Muscle layer of colon (tissue), 2 donors: ENCODE measurements around the gene SEBOX.

Experiments used
- H3K27ac ChIP-seq: one replicate; pipeline ENCODE4 v1.7.0; 2013; ENCODE audit warnings: low read depth, mild to moderate bottlenecking, low read length, moderate library complexity
- H3K27me3 ChIP-seq, 2 donors: one replicate each; pipeline ENCODE4 v1.7.0; 2013; ENCODE audit warnings: low read length in 2 of 2, mild to moderate bottlenecking in 2 of 2; ENCODE audit not compliant: insufficient read depth in 2 of 2, control insufficient read depth in 1 of 2
- H3K36me3 ChIP-seq: one replicate; pipeline ENCODE4 v1.7.0; 2013; ENCODE audit warnings: mild to moderate bottlenecking, low read length; ENCODE audit not compliant: insufficient read depth
- H3K4me1 ChIP-seq: one replicate; pipeline ENCODE4 v1.7.0; 2013; ENCODE audit warnings: mild to moderate bottlenecking, low read length; ENCODE audit not compliant: insufficient read depth
- H3K4me3 ChIP-seq, 2 donors: one replicate each; pipeline ENCODE4 v1.7.0; 2013; ENCODE audit warnings: low read length in 2 of 2, low read depth in 1 of 2, mild to moderate bottlenecking in 1 of 2, moderate library complexity in 1 of 2
- H3K9ac ChIP-seq: one replicate; pipeline ENCODE4 v1.7.0; 2013; ENCODE audit warnings: low read length
- H3K9me3 ChIP-seq: one replicate; pipeline ENCODE4 v1.7.0; 2013; ENCODE audit warnings: mild to moderate bottlenecking, low read length
- donor health status: abdominal sarcoma.
- donor health status: Adenocarcinoma of cecum.

The SEBOX gene

GRCh38 chr17:28364665-28365363 lies at the start of gene SEBOX:
SEBOX (minus strand) TSS chr17:28365199; CDS start chr17:28365151, 48 bp downstream.
- no peak within 1 kb of the TSS for H3K4me3 ChIP-seq
- H3K4me1 ChIP-seq: no peaks in the 10 kb centered on the region
- H3K9ac ChIP-seq: no peak within 1 kb of the TSS
- no peaks in the 10 kb centered on the region for H3K27me3 ChIP-seq
- peaks cover 31% of the 10 kb centered on the region for H3K36me3 ChIP-seq
- H3K27ac ChIP-seq: no peak within 1 kb of the TSS
- H3K9me3 ChIP-seq: no peaks in the 10 kb centered on the region

DNA sequence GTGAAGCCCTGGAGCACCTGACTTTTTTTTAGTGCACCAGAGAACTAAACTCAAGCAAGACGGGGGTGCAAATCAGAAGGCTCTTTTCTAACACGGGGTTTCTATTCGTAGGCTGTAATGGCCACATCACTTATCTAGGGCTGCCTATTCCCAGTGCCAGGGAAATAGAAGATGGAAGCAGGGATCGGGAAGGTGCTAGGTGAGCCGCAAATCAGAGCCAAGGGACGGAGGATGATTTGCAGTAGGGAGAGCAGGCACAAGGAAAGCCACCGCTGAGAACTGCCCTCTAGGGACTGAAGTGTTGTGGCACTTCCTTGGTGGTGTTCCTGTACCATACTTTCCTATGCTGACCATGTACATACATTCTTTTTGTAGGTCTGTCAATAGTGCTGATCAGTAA lies 48.8 kb upstream of the SEBOX start:
- Histone ChIP-seq H3K27me3 (no peaks in the 10 kb centered on the region), H3K9ac (no peak overlapping the region), H3K27ac (no peak overlapping the region), H3K4me3 (no peak overlapping the region), H3K36me3 (no peaks in the 10 kb centered on the region), H3K4me1 (no peaks in the 10 kb centered on the region), H3K9me3 (no peaks in the 10 kb centered on the region)

GRCh38 chr17:28412099-28412498 lies 47.1 kb upstream of the SEBOX start:
- H3K27me3 ChIP-seq: no peaks in the 10 kb centered on the region
- no peak overlapping the region for H3K9ac ChIP-seq
- H3K4me1 ChIP-seq: no peaks in the 10 kb centered on the region

DNA sequence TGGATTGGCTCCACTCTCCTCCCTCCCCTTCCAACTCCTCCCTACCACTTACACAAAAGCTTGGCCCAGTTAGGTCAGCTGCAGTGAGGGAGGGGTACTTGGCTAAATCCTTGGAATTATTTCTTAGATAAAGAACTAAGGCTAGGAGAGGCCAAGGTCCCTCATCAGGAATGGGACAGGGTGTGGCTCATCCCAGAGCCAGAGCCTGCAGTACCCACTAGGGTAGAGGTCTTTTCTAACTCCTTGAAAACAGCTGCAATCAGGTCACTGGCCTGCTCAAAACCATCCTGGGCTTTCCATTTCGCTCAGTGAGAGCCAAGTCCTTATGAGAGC lies 42.9 kb upstream of the SEBOX start:
- H3K36me3 ChIP-seq: peaks cover 1% of the 10 kb centered on the region

More at GRCh38 chr17:28412099-28412498, 47.1 kb upstream of the SEBOX start:
- Histone ChIP-seq H3K4me3 (no peak overlapping the region), H3K36me3 (no peaks in the 10 kb centered on the region), H3K27ac (no peak overlapping the region), H3K9me3 (no peaks in the 10 kb centered on the region)

GRCh38 chr17:28407130-28407973 lies 42.4 kb upstream of the SEBOX start:
- Histone ChIP-seq H3K36me3 (peaks cover 5% of the 10 kb centered on the region), H3K4me1 (peaks cover 19% of the 10 kb centered on the region), H3K27me3 (no peaks in the 10 kb centered on the region), H3K9me3 (no peaks in the 10 kb centered on the region), H3K9ac (no peak overlapping the region), H3K4me3 (no peak overlapping the region), H3K27ac (no peak overlapping the region)

More for the DNA sequence above, 42.9 kb upstream of the SEBOX start:
- Histone ChIP-seq H3K4me1 (peaks cover 19% of the 10 kb centered on the region), H3K4me3 (no peak overlapping the region), H3K9ac (no peak overlapping the region), H3K27ac (no peak overlapping the region), H3K9me3 (no peaks in the 10 kb centered on the region), H3K27me3 (no peaks in the 10 kb centered on the region)

- Histone ChIP-seq H3K27ac (no peak overlapping the region), H3K4me3 (peak overlapping the region; percentile 81 to 82), H3K9ac (no peak overlapping the region), H3K36me3 (peaks cover 13% of the 10 kb centered on the region), H3K4me1 (peaks cover 19% of the 10 kb centered on the region), H3K9me3 (no peaks in the 10 kb centered on the region), H3K27me3 (no peaks in the 10 kb centered on the region)
Observed at GRCh38 chr17:28406473-28406814, 41.4 kb upstream of the SEBOX start.

GRCh38 chr17:28405632-28406472 lies 40.9 kb upstream of the SEBOX start, which contains the start of gene SLC46A1:
SLC46A1 (minus strand) TSS chr17:28406212; CDS start chr17:28406114, 98 bp downstream.
- H3K4me1 ChIP-seq: peaks cover 19% of the 10 kb centered on the region
- H3K36me3 ChIP-seq: peaks cover 13% of the 10 kb centered on the region
- H3K4me3 ChIP-seq: peak within 1 kb of the TSS; percentile 81 to 82
- H3K27me3 ChIP-seq: no peaks in the 10 kb centered on the region
- H3K27ac ChIP-seq: peak within 1 kb of the TSS; percentile 55
- no peaks in the 10 kb centered on the region for H3K9me3 ChIP-seq
- H3K9ac ChIP-seq: no peak within 1 kb of the TSS

DNA sequence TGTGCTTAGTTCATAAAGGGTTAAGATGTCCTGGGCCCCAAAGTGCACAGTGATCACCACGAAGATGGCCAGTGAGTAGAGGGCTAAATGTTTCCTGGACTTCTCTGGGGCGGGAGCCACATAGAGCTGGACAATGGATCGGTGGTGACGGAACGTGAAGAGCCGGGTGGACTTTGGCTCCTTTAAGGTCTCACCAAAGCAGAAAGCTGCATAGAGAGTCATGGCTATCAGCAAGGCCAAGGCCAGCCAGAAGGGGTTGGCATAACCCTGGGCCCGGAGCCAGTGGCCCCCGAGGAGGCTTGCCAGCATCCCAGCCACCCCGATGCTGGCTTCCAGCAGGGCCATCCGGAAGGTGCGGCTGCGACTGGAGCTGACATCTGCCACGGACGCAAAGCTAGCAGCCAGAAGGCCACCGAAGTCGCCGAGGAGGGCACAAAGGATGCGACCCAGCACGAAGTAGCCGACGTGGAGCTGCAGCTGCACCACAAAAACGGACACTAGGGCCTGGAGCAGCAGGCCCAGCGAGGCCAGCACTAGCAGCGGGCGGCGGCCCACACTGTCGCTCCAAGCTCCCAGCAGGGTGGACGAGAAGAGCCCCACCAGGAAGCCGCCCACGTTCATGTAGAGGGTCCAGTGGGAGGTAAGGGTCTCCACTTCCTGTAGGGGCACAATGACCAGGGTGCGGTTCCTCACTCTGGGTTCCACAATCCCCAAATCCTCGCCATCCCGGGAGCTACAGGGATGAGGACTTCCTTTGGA lies 40.0 kb upstream of the SEBOX start:
- no peaks in the 10 kb centered on the region for H3K9me3 ChIP-seq
- peak overlapping the region; percentile 81 to 82 for H3K4me3 ChIP-seq
- H3K4me1 ChIP-seq: peaks cover 19% of the 10 kb centered on the region
- H3K9ac ChIP-seq: no peak overlapping the region
- no peak overlapping the region for H3K27ac ChIP-seq
- H3K36me3 ChIP-seq: peaks cover 13% of the 10 kb centered on the region
- no peaks in the 10 kb centered on the region for H3K27me3 ChIP-seq

DNA sequence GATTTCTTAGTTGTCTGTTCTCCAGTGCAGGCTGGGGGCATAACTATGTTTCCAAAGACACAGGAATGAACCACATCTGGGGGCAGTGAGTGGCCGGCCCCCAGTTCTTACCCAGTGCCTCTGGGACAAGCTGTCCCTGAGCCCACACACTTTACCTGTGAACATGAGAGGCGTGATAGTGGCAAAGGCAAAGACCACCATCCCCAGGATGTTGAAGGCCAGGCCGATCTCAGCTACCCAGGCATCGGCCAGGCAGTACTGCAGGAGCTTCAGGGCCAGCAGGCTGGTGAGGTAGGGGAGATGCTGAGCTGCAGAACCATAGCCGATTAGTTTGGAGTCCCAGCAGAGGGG lies 39.4 kb upstream of the SEBOX start:
- H3K4me1 ChIP-seq: peaks cover 19% of the 10 kb centered on the region
- H3K9me3 ChIP-seq: no peaks in the 10 kb centered on the region
- H3K27me3 ChIP-seq: no peaks in the 10 kb centered on the region
- no peak overlapping the region for H3K9ac ChIP-seq
- no peak overlapping the region for H3K27ac ChIP-seq
- H3K36me3 ChIP-seq: peaks cover 15% of the 10 kb centered on the region
- no peak overlapping the region for H3K4me3 ChIP-seq

DNA sequence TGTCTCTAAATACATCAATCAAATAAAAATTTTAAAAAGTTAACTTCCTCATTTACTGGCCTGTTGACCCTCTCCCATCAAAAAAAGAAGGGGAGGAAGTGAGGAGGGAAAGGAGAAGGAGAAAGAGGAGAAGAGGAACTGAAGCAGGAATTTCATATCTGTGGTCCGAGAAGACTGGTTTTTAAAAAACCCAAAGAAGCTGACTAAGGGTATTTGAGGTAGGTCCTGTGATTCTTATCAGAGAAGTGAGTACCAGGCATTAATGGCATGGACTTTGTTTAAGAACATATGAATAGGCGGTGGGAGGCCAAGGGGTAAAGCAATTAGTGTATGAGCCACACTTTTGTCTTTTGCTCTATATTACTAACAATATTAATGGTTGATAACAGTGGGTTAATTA lies 39.0 kb upstream of the SEBOX start:
- Histone ChIP-seq H3K9me3 (no peaks in the 10 kb centered on the region), H3K27ac (no peak overlapping the region), H3K4me3 (no peak overlapping the region), H3K9ac (no peak overlapping the region), H3K36me3 (peaks cover 20% of the 10 kb centered on the region), H3K27me3 (no peaks in the 10 kb centered on the region), H3K4me1 (peaks cover 19% of the 10 kb centered on the region)

- Histone ChIP-seq H3K4me3 (no peak overlapping the region), H3K4me1 (peaks cover 19% of the 10 kb centered on the region), H3K36me3 (peaks cover 30% of the 10 kb centered on the region), H3K9ac (no peak overlapping the region), H3K9me3 (no peaks in the 10 kb centered on the region), H3K27me3 (no peaks in the 10 kb centered on the region), H3K27ac (no peak overlapping the region)
Observed at GRCh38 chr17:28402844-28403243, 37.8 kb upstream of the SEBOX start.
